HG03439 (cell line): Measurements from ENCODE around the gene HOXA10.

Experiments used
- ATAC-seq: cut with Tn5 transposase; IDR thresholded peaks from one replicate; pipeline ENCODE4 v1.9.1; 2021; ENCODE audit warnings: mild to moderate bottlenecking, moderate library complexity; ENCODE audit not compliant: unreplicated experiment

The HOXA10 gene

GRCh38 chr7:27203964-27204594, 30.0 kb upstream of the HOXA10 start:
- no peak for ATAC-seq

- no peak for ATAC-seq
Measured at GRCh38 chr7:27203365-27203953, 29.3 kb upstream of the HOXA10 start.

GRCh38 chr7:27202862-27203134, 28.7 kb upstream of the HOXA10 start:
- ATAC-seq = no peak

GRCh38 chr7:27202018-27202861, 28.1 kb upstream of the HOXA10 start:
- no peak for ATAC-seq

GRCh38 chr7:27201580-27202017, 27.5 kb upstream of the HOXA10 start:
- no peak for ATAC-seq

GRCh38 chr7:27200761-27201579, 26.9 kb upstream of the HOXA10 start:
- no peak for ATAC-seq

GRCh38 chr7:27199849-27200760, 26.0 kb upstream of the HOXA10 start, which contains the start of gene HOXA13:
HOXA13 (minus strand) TSS chr7:27200091; CDS start chr7:27200077, 14 bp downstream.
- ATAC-seq = peak; percentile 65

- ATAC-seq = no peak
Measured at GRCh38 chr7:27198871-27199801, 25.0 kb upstream of the HOXA10 start.

GRCh38 chr7:27198138-27198841, 24.2 kb upstream of the HOXA10 start:
- ATAC-seq = no peak

- no peak for ATAC-seq
Measured at GRCh38 chr7:27197137-27198042, 23.3 kb upstream of the HOXA10 start.

GRCh38 chr7:27196287-27196767, 22.2 kb upstream of the HOXA10 start:
- no peak for ATAC-seq

- no peak for ATAC-seq
Measured at GRCh38 chr7:27194686-27195379, 20.7 kb upstream of the HOXA10 start.

- no peak for ATAC-seq
Measured at GRCh38 chr7:27194002-27194352, 19.9 kb upstream of the HOXA10 start.

- no peak for ATAC-seq
Measured at GRCh38 chr7:27193335-27194001, 19.3 kb upstream of the HOXA10 start.

- ATAC-seq = no peak
Measured at GRCh38 chr7:27192546-27193334, 18.6 kb upstream of the HOXA10 start.
